GM18867 (cell line): ENCODE results near the gene KCNK17.
A peak's percentile ranks its signal among the peaks of the same experiment; 100 is the strongest.

Source experiments
- ATAC-seq: cut with Tn5 transposase; IDR thresholded peaks from one replicate; pipeline ENCODE4 v1.9.1; 2021; ENCODE audit warnings: mild to moderate bottlenecking, moderate library complexity; ENCODE audit not compliant: unreplicated experiment

The KCNK17 gene, protein sequence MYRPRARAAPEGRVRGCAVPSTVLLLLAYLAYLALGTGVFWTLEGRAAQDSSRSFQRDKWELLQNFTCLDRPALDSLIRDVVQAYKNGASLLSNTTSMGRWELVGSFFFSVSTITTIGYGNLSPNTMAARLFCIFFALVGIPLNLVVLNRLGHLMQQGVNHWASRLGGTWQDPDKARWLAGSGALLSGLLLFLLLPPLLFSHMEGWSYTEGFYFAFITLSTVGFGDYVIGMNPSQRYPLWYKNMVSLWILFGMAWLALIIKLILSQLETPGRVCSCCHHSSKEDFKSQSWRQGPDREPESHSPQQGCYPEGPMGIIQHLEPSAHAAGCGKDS

DNA sequence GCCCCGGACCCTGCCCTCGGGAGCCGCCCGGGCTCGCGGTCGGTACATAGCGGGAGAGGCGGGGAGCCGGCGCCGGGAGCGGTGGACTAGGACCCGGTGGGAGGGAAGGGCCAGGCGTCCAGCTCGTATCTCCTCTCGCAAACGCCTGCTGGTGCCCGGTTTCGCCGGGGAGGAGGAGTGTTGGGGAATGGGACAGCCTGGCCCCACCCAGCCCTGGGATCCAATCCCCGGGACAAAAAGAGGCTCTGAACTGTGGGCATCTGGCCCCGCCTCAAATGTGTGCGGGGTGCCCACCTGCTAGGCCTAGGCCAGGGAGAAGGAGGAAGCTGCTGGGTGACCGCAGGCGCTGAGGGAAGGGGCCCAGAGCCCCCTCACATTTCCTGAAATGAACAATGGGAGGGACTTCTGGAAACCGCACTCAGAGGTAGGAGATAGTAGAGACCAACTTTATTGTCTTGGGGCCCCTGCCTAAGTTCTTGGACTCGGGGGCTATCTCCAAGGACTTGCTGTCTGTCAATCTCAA, at the start of gene KCNK17:
KCNK17 (minus strand) TSS at position 147 of the 523 bp plus-strand sequence; CDS start at position 48, 99 bp downstream.
- no peak for ATAC-seq

- ATAC-seq, result no peak
These were observed 49.1 kb upstream of the KCNK17 start for GRCh38 chr6:39363280-39363679.

DNA sequence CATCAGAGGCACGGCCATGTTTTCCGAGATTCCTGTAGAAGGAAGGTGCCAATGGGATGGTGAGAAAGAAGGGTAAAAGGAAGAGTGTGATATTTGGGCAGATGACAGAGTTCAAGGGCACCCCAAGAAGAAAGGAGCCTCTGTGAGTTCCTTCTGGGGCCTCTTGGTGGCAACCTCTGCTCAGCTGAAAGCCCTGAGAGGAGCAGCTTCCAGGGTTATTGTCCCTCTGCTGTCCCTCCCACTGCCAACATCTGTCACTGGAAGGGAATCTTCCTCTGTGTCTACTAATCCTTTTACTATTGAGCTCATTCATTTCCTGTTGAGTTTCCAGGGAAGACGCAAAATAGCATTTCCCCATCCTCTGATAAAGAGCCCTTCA, 48.3 kb upstream of the KCNK17 start:
- peak; percentile 29 for ATAC-seq

- ATAC-seq, result peak; percentile 76
These were observed 47.7 kb upstream of the KCNK17 start for GRCh38 chr6:39361657-39362486.

- ATAC-seq, result no peak
These were observed 46.2 kb upstream of the KCNK17 start for GRCh38 chr6:39360378-39360777.

DNA sequence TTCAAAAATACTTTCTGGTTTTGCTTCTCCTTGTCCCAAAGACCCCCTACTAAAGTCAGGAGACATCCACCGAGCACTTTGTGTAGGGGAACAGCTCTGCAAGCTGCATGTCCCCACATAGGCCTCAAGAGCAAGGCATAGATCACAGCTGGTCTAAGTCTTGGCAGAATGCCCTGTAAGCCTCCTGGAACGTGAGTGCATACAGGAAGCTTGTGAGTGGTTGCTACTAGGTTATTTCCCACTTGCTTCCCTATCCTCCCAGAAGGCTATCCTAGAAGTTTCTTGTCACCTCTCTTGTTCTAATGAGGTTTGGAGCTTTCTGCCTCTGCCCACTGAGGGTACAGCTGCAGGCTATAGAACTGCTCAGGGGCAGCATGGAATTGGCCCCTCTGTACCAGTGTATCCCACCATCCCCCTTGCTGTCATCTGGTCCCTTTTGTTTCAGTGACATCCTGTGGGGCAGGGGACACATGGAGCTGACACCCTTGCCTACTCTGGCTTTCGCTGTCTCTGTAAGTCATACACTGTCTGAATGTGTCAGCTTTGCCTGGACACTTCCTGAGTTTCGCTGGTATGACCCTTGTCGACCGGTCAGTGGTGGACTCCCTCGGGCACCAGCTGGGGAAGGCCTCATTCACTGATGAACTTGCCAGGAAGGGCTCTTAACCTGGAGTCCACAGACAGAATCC, 43.9 kb upstream of the KCNK17 start:
- ATAC-seq, result no peak

- no peak for ATAC-seq
These were observed 39.6 kb upstream of the KCNK17 start for GRCh38 chr6:39353698-39354315.

GRCh38 chr6:39350723-39351505, 36.7 kb upstream of the KCNK17 start:
- ATAC-seq, result no peak

- no peak for ATAC-seq
These were observed 34.5 kb upstream of the KCNK17 start for GRCh38 chr6:39348740-39349139.

DNA sequence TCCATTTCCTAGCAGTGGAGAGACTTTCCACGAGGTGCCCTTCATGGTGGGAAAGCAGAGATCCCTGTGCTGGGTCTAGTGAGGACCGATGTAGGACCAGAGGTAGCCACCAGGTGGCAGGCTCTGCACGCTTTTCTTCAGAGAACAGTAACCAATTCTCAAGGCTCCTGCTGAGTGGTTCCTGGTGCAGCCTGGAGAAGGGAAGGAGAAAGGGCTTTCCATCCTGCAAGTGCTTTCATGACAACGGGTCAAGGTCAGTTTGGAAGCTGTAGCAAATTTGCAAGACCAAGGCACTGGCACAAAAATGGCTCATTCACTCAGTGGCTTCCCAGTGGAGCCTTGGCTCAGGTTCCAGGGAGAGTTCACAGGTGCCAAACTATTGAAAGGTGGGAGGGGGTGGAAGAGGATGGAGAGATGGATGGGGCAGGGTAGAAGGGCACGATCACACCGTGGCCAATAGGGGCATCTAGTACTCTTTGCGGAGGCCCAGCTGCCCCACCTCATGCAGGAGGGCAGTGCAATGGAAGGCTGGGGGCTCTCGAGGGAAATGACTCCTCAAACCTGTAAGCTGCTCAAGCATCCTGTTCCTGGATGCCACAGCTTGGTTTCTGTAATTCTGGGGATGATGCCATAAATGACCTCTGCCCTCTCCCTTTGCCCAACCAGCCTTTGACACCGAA, 33.8 kb upstream of the KCNK17 start:
- no peak for ATAC-seq

DNA sequence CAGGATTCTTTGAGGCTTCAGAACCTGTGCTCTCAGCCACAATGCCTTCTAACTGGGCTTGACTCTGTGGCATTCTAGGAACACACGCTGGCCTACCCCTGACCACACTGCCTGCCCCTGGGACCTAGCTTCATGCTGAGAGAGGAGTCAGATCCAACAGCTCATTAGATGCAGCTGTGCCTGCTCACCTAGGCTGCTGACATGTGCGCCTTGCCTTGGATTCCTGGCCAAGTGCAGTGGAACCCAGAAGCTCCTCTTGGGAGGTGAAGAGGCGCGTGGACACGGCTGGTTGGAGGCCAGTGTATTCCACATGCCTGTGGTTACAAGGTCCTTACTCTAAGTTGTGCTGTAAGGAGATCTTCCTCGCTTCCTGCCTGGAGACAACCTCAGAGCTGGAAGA, 33.0 kb upstream of the KCNK17 start:
- no peak for ATAC-seq

DNA sequence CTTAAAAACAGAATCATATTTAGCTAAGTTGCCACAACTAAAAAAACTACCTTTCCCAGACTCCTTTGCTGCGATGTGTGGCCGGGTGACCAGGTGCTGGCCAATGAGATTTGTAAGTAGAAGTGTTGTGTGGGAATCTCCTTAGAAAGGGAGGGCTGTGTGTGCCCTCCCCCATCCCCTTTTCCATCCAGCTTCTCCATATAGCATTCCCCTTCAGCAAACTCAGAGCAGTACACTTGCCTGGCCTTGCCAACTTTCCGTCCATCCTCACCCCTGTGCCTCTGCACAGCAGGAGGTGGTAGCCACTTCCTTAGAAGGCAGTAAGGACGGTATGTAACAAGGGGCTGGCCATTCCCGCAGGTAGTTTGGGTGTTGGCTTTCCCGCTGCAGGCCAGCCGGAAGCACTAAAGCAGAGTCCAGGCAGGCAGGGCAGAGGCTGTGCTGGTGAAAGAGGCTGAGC, 30.6 kb upstream of the KCNK17 start:
- ATAC-seq, result no peak

GRCh38 chr6:39343396-39343870, 29.2 kb upstream of the KCNK17 start:
- no peak for ATAC-seq

DNA sequence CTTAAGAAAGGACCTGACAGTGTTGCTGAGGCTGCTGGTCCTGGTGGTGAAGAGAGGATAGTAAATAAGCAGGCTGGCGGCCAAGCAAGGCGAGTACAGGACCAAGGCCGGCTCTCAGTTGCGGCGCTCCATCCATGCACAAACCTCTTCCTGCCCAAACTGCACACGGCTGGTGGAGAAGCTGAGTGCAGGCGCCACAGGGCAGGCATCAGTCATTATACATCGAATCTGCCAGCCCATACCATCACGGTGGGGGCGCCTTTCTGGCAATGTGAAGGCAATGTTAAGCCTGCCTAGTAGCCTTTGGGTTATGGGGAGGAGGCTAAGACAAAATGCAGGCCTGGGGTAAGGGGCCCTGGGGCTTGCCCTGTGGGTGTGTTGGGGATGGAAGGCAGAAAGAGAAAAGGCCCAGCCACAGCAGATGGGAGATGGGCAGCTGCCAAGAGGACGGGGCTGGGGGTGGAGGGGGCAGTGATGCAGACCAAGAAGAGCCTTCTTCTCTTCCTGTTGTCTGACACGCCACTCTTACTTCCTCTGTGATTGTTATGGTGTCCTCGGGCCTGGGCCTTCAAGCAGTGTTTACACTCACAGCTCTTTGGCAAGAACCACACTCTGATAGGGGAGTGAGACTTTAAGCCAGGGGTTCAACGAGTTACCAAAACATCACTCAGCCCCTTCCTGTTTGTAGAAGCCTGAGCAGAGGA, 28.6 kb upstream of the KCNK17 start:
- ATAC-seq, result no peak

DNA sequence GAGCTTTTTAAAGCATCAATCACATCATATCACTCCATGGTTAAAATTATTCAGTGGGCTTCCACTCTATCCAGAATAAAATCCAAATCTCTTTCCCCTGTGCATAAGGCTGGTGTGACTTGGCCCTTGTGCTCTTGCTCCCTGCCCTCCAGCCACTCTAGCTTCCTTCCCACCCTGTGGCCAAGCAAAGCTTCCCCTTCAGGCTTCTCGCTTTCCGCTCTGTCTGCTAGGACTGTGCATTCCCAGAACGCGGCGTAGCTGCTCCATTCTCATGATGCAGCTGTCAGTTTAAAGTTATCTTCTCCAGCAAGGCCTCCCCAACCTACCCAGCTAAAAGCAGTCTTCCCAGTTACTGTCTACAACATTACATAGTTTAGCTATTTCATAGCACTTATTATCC, 27.7 kb upstream of the KCNK17 start:
- ATAC-seq, result no peak

DNA sequence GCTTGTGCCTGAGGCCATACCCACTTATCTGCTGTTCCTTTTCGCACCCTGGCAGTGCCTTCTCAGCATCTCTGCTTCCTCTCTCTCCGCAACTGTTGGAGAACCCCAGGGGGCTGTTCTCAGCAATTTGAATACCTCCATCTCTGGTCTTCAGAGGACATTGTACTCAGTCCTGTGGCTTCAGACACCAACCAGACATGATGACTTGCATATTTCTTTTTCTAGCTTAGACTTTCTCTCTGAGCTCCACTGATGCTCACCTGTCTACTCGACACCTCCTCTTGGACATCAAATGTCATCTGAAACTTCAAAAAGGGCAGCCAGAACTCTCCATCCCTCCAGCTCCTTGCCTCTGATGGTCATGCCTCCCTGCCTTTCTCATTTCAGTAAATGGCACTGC, 27.1 kb upstream of the KCNK17 start:
- no peak for ATAC-seq

- ATAC-seq, result no peak
These were observed 25.8 kb upstream of the KCNK17 start for GRCh38 chr6:39339868-39340550.
